Pancreas (tissue), 10 donors: ENCODE data around the gene PRLH. TPM values are rescaled to one million over a fixed set of nuclear protein-coding genes. Genes with fewer than 3 reads are reported as not detected.

Experiments used
- ATAC-seq, 4 donors: fragments of 200-7000 bp; cut with Tn5 transposase; one replicate each; pipeline versions ENCODE4 v1.8.0 to v1.9.1; 2020; ENCODE audit warnings: mild to moderate bottlenecking in 4 of 4, moderate library complexity in 4 of 4
- DNase-seq, 6 donors: peaks; one replicate each; pipeline ENCODE4 v3.0.0-alpha.2; 2020
- FAIRE-seq: peaks from 2 replicates; lab custom pipeline; 2012; peaks lifted over from hg19 to GRCh38; lab: Jason Lieb, UNC
- H3K27ac ChIP-seq, 4 donors: fragments of 200-600 bp; sonication (generic); 1 replicate in 3 of 4; 2 replicates in 1 of 4; pipeline versions ENCODE4 v1.5.0 to v1.8.0; 2020
- H3K27me3 ChIP-seq, 4 donors: fragments of 200-600 bp; one replicate each; pipeline ENCODE4 v1.8.0; 2021
- H3K36me3 ChIP-seq, 3 donors: fragments of 200-600 bp; sonication (generic) in 1 of 3; one replicate each; pipeline versions ENCODE4 v1.5.0 to v1.8.0; 2020 to 2021
- H3K4me1 ChIP-seq, 3 donors: fragments of 200-600 bp; one replicate each; pipeline ENCODE4 v1.8.0; 2021
- H3K4me3 ChIP-seq, 4 donors: fragments of 200-600 bp; sonication (generic) in 2 of 4; one replicate each; pipeline versions ENCODE4 v1.5.0 to v1.8.0; 2020 to 2021
- H3K9me3 ChIP-seq, 4 donors: fragments of 200-600 bp; one replicate each; pipeline ENCODE4 v1.8.0; 2021
- CTCF ChIP-seq, 4 donors: fragments of 200-600 bp; sonication (generic) in 3 of 4; IDR thresholded peaks; one replicate each; pipeline versions ENCODE4 v1.5.0 to v1.8.0; 2021; ENCODE audit warnings: antibody characterized with exemption in 4 of 4
- WGBS, 2 donors: extraction: QIAGEN DNeasy Blood & Tissue Kit; methylation state at CpG; one replicate each; pipeline ENCODE4 v1.1.7; 2013; 5-methylcytosine and 5-hydroxymethylcytosine counted together
- intact Hi-C, 3 donors: fragments of 100-400 bp; cut with DNase I; formaldehyde crosslinking; loops; one replicate each; pipeline versions ENCODE4 v1.11.1 to v1.14.2; 2022
- polyA plus RNA-seq, 2 donors: library from polyadenylated mRNA; stranded (reverse); fragments of 200-250 nt; gene quantifications; one replicate each; pipeline ENCODE4 v1.2.3, GENCODE V29; 2013
- total RNA-seq, 6 donors: library from RNA; stranded (reverse); fragmentation: NEBNext Ultra II Directional in 4 of 6; extraction: Animal tissue kit (Norgen Biotek cat#: 25700) in 4 of 6; gene quantifications; one replicate each; pipeline versions ENCODE4 v1.2.1 to v1.2.4, GENCODE V29; 2021 to 2023
- donor health status: healthy with polysubstance abuse.
- donor health status: DM: no; HTN: no; CAD: no; lungs with moderate emphysema.
- donor health status: DM: no; HTN: no; CAD: no.
- donor health status: control.
- donor health status: control.
- donor health status: Bipolar disorder and iron deficiency.
- donor health status: DM: yes; HTN: yes; CAD: no.
- donor health status: DM: no; HTN: no; CAD: no.
- donor health status: DM: no; HTN: no; CAD: no.
- donor health status: DM: yes; HTN: yes; CAD: no.

PRLH gene
- total and polyA plus RNA-seq, 8 donors: not detected

- H3K36me3 ChIP-seq: no peaks in the 10 kb centered on the region
- no peaks in the 10 kb centered on the region for H3K27me3 ChIP-seq
- no peak for TF ChIP-seq CTCF (IDR thresholded peaks at IDR 0.05)
- WGBS, 2 donors: 75 to 88% methylated on average over 7 of the region's 7 CpGs
- no peaks in the 10 kb centered on the region for H3K4me1 ChIP-seq
- no peak overlapping the region for H3K4me3 ChIP-seq
- DNase-seq: peak in 1 of 6 donors; percentile 43
- intact Hi-C loops: no loop called here
- H3K9me3 ChIP-seq: no peaks in the 10 kb centered on the region
- peak in 1 of 4 donors; percentile 11 for ATAC-seq
- no peak for FAIRE-seq
- no peak overlapping the region for H3K27ac ChIP-seq
Measured at GRCh38 chr2:237561221-237561620, 5.2 kb upstream of the PRLH start.

- H3K4me3 ChIP-seq: no peak overlapping the region
- no peaks in the 10 kb centered on the region for H3K9me3 ChIP-seq
- 16 to 17% methylated on average over 14 of the region's 14 CpGs for WGBS, 2 donors
- peak in 3 of 6 donors; percentile 26 to 68 (median 57) for DNase-seq
- TF ChIP-seq CTCF (IDR thresholded peaks at IDR 0.05): no peak
- H3K36me3 ChIP-seq: no peaks in the 10 kb centered on the region
- peak in 2 of 4 donors; percentile 53 to 65 for ATAC-seq
- H3K27ac ChIP-seq: no peak overlapping the region
- intact Hi-C loops: no loop called here
- no peak for FAIRE-seq
- H3K4me1 ChIP-seq: no peaks in the 10 kb centered on the region
- H3K27me3 ChIP-seq: no peaks in the 10 kb centered on the region
Measured at GRCh38 chr2:237563816-237564215, 2.6 kb upstream of the PRLH start.

GRCh38 chr2:237564526-237565131, 1.7 kb upstream of the PRLH start:
- DNase-seq (peak in 1 of 6 donors; percentile 41), ATAC-seq (no peak), FAIRE-seq (no peak)
- no peaks in the 10 kb centered on the region for H3K9me3 ChIP-seq
- H3K27ac ChIP-seq: no peak overlapping the region
- intact Hi-C loops: loop anchor here in 1 of 3 donors (5.0 kb wide), 1 partner anchor 47 kb away; no protein-coding TSS in a partner anchor
- H3K4me3 ChIP-seq: no peak overlapping the region
- H3K27me3 ChIP-seq: no peaks in the 10 kb centered on the region
- 67 to 81% methylated on average over 14 of the region's 14 CpGs for WGBS, 2 donors
- no peaks in the 10 kb centered on the region for H3K4me1 ChIP-seq
- TF ChIP-seq CTCF (IDR thresholded peaks at IDR 0.05): no peak
- H3K36me3 ChIP-seq: no peaks in the 10 kb centered on the region

GRCh38 chr2:237565974-237566373, 400 bp upstream of the PRLH start:
- Histone ChIP-seq H3K27ac (no peak overlapping the region), H3K27me3 (no peaks in the 10 kb centered on the region), H3K4me3 (no peak overlapping the region), H3K9me3 (no peaks in the 10 kb centered on the region), H3K4me1 (no peaks in the 10 kb centered on the region), H3K36me3 (no peaks in the 10 kb centered on the region)
- FAIRE-seq: no peak
- DNase-seq: no peak
- WGBS, 2 donors: 75 to 87% methylated on average over 1 of the region's 1 CpG
- TF ChIP-seq CTCF (IDR thresholded peaks at IDR 0.05): no peak
- intact Hi-C loops: loop anchor here in 1 of 3 donors (5.0 kb wide), 1 partner anchor 49 kb away; no protein-coding TSS in a partner anchor
- no peak for ATAC-seq
